SU-DHL-6 (cell line): ENCODE data around the gene SDK1.

Source experiments
- CTCF ChIP-seq: fragments of 200-600 bp; sonication (generic); IDR thresholded peaks from one replicate; pipeline ENCODE4 v1.5.1; 2017; ENCODE audit warnings: antibody characterized with exemption, mild to moderate bottlenecking, low read length, moderate library complexity; ENCODE audit not compliant: insufficient read depth, poor library complexity, severe bottlenecking
- EZH2phosphoT487 ChIP-seq: fragments of 200-600 bp; sonication (generic), shearing (Covaris generic); conservative IDR thresholded peaks from 2 replicates; pipeline ENCODE4 v1.6.1; 2018; ENCODE audit warnings: mild to moderate bottlenecking, antibody characterized with exemption, low read length, moderate library complexity, mixed read lengths

GRCh38 chr7:3657206-3657605 lies 356.2 kb downstream of the SDK1 start:
- TF ChIP-seq CTCF (no peak), EZH2phosphoT487 (no peak)
